AG04450 (cell line): Measurements from ENCODE around the gene HOXA5. TPM values are rescaled to one million over a fixed set of nuclear protein-coding genes. Genes with fewer than 3 reads are reported as not detected.
A peak's percentile ranks its signal among the peaks of the same experiment; 100 is the strongest.

Experiments
- CTCF ChIA-PET: fragments of 300-600, 350-600 bp; formaldehyde crosslinking; extraction: SDS; loops from one replicate; lab custom pipeline; 2022; ENCODE audit warnings: antibody characterized with exemption, inconsistent platforms; lab: Charles Lee
- POLR2A ChIA-PET: fragments of 350-600 bp; formaldehyde crosslinking; extraction: SDS; loops from one replicate; lab custom pipeline; 2021; ENCODE audit warnings: antibody characterized with exemption, inconsistent platforms; lab: Yijun Ruan, JAX
- DNase-seq: peaks from one replicate; pipeline ENCODE4 v3.0.0-alpha.2; 2011; ENCODE audit warnings: low read depth, low spot score
- H3K27ac ChIP-seq: one replicate; pipeline ENCODE4 v1.5.1; 2012; ENCODE audit warnings: low read depth, low read length, control low read depth
- H3K27me3 ChIP-seq: one replicate; pipeline ENCODE4 v1.6.0; 2012; ENCODE audit warnings: low read length; ENCODE audit not compliant: control insufficient read depth, insufficient read depth
- H3K4me3 ChIP-seq: 2 replicates; pipeline ENCODE4 v1.5.1; 2011; ENCODE audit warnings: mild to moderate bottlenecking, low read depth, low read length, control low read depth
- H3K9me3 ChIP-seq: 2 replicates; pipeline ENCODE4 v1.5.1; 2012; ENCODE audit warnings: low read length; ENCODE audit not compliant: control insufficient read depth, insufficient read depth
- polyA plus RNA-seq: library from polyadenylated mRNA; depleted of rRNA; stranded (reverse); fragments of >200 nt; gene quantifications from 2 replicates; pipeline ENCODE4 v1.2.3, GENCODE V29; 2011
- TF ChIP-seq, protein P1 (sequence below): IDR thresholded peaks from 2 replicates; pipeline ENCODE4 v1.5.1; 2011; ENCODE audit warnings: low read depth, low read length, control low read depth, inconsistent platforms

Gene HOXA5
- polyA plus RNA-seq, 1 experiment, result 51.0 TPM

DNA sequence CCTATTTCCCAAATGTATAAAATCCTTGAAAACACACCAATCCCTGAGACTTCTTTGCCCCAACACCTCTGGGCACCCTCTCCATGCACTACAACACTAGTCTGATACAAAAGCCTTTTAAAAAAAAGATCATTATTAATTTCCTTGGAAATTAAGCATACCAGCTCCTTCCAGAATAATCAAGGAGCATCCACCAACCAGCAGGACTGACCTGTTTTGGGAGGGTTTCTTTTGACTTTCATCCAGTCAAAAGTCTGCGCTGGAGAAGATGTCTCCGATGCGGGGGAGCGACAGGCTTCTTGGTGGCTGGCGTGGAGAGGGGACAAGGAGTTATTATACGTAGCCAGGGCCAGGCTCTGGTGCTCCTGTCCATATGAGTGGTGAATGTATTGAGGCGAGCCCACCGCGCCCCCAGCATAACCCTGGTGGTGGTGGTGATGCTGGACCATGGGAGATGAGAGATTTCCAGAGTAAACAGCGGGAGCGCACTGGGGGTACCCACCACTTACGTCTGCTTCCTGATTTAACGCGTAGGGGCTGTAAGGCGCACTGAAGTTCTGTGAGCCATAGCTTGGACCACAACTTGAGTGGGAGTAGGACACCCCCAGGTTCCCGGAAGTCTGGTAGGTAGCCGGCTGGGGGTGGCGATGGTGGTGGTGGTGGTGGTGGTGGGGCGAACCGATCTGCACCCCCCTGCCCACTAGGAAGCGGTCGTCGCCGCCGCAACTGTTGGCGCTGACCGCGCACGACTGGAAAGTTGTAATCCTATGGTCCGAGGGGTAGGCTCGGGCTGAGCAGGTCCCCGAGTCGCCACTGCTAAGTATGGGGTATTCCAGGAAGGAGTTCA is 48.2 kb downstream of the HOXA5 start:
- ChIA-PET POLR2A (interaction anchor here (0.5 to 2.6 kb wide), 3 partner anchors 20 to 57 kb away, joined by 4 to 5 read pairs (median 4); partner anchors contain the start of gene HOXA3), CTCF (interaction anchor here (0.7 to 2.3 kb wide), 7 partner anchors 14 to 879 kb away, joined by 3 to 9 read pairs (median 4); partner anchors contain the start of gene HOXA5)
- TF ChIP-seq, protein P1, sequence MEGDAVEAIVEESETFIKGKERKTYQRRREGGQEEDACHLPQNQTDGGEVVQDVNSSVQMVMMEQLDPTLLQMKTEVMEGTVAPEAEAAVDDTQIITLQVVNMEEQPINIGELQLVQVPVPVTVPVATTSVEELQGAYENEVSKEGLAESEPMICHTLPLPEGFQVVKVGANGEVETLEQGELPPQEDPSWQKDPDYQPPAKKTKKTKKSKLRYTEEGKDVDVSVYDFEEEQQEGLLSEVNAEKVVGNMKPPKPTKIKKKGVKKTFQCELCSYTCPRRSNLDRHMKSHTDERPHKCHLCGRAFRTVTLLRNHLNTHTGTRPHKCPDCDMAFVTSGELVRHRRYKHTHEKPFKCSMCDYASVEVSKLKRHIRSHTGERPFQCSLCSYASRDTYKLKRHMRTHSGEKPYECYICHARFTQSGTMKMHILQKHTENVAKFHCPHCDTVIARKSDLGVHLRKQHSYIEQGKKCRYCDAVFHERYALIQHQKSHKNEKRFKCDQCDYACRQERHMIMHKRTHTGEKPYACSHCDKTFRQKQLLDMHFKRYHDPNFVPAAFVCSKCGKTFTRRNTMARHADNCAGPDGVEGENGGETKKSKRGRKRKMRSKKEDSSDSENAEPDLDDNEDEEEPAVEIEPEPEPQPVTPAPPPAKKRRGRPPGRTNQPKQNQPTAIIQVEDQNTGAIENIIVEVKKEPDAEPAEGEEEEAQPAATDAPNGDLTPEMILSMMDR, result no peak
- peaks cover 4% of the 10 kb centered on the region; the same call in 1 of the 2 replicates for H3K9me3 ChIP-seq
- peak overlapping the region; percentile 91 for H3K4me3 ChIP-seq
- no peak for DNase-seq
- H3K27ac ChIP-seq, result peak overlapping the region; percentile 31
- H3K27me3 ChIP-seq, result no peaks in the 10 kb centered on the region

DNA sequence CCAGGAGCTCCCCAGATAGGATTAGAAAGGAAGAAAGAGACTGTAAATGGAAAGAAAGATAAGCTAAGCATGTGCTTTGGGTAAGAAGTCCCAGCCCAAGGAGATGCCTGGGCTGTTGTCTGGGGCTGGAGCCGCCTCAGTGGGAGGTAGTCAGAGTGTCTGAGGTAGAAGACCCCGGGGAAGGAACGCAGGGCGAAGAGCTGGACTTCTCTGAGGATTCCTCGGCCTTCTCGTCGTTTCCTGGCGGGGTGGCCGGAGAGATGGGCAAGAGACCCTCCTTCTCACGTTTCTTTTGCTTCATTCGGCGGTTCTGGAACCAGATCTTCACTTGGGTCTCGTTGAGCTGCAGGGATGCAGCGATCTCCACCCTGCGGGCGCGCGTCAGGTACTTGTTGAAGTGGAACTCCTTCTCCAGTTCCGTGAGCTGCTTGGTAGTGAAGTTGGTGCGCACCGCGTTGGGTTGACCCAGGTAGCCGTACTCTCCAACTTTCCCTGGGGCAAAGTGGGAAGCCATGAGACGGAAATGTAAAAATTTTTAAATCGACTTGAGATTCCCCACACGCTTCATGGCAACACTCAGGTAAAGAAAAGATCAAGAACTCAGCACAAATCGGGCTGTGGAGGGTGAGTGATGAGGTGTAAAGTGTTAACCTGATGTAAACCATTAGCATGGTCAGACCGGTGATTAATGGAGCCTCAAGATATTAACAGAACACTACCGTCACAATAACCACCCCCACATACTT is 49.0 kb downstream of the HOXA5 start:
- no peak for DNase-seq
- H3K4me3 ChIP-seq, result no peak overlapping the region
- H3K9me3 ChIP-seq, result peaks cover 4% of the 10 kb centered on the region; the same call in 1 of the 2 replicates
- no peaks in the 10 kb centered on the region for H3K27me3 ChIP-seq
- ChIA-PET POLR2A (interaction anchor here (0.8 to 2.6 kb wide), 2 partner anchors 17 to 21 kb away, joined by 3 to 5 read pairs; no protein-coding TSS in a partner anchor), CTCF (interaction anchor here (1.0 to 2.3 kb wide), 7 partner anchors 14 to 412 kb away, joined by 3 to 9 read pairs (median 4); partner anchors contain the start of gene HOXA5)
- TF ChIP-seq, protein P1, result no peak
- H3K27ac ChIP-seq, result no peak overlapping the region

DNA sequence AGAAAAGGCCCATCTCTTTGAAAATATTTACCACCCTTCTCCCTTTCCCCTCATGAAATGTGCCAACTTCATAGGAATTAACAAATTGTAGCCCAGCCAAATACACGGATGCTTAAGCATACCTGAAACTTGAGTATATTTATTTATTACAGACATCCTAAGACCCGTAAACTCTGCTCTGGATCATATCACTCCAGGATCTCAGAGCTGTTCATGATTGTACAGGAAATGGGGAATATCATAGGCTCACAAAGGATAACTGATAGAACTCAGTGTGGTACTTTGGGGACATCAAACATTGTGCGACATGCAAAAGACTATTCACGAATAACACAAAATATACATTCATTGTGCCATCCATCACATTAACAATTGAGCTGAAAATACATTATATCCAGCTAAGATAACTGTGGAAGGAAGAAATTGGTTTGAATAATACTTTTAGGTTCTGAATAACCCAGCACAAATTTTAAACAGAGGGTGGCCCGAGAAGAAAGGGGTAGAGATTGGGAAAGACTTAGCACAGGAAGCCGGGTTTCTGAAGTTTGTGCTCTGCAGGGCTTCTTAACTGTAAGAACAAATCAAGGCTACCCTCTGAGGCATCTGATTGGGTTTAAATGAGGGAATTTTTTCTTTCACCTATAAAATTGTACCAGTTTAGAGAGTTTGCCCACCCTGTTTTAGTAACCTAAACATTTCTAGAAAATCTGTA is 50.1 kb downstream of the HOXA5 start:
- TF ChIP-seq, protein P1, result no peak
- CTCF ChIA-PET, result interaction anchor here (0.6 to 2.3 kb wide), 7 partner anchors 13 to 426 kb away, joined by 3 to 9 read pairs (median 3); partner anchors contain the start of gene HOXA5
- no peak for DNase-seq
- POLR2A ChIA-PET, result interaction anchor here (0.6 to 0.8 kb wide), 2 partner anchors 18 to 227 kb away, joined by 3 read pairs; no protein-coding TSS in a partner anchor
- peaks cover 6% of the 10 kb centered on the region for H3K9me3 ChIP-seq
- H3K27me3 ChIP-seq, result no peaks in the 10 kb centered on the region
- H3K4me3 ChIP-seq, result no peak overlapping the region
- no peak overlapping the region for H3K27ac ChIP-seq

DNA sequence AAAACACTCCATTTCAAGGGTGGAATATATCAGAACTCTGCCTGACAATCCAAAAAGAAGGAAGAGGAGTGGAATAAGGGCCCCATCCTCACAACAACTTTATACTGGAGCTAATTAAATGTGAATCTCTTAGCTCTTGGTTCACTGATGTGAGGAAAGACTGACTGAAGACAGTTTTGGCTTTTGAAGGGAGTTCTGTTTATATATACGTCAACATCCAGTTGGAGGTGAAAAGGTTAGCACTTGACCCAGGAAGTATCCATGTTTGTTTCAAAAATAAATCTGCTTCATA is 50.7 kb downstream of the HOXA5 start:
- POLR2A ChIA-PET, result interaction anchor here (0.6 kb wide), 1 partner anchor 226 kb away, joined by 3 read pairs; no protein-coding TSS in a partner anchor
- DNase-seq, result no peak

More for the DNA sequence above, 50.7 kb downstream of the HOXA5 start:
- TF ChIP-seq, protein P1, result no peak
- Histone ChIP-seq H3K9me3 (peaks cover 8% of the 10 kb centered on the region), H3K27ac (no peak overlapping the region), H3K4me3 (no peak overlapping the region), H3K27me3 (no peaks in the 10 kb centered on the region)
- CTCF ChIA-PET, result interaction anchor here (0.6 to 2.3 kb wide), 4 partner anchors 51 to 425 kb away, joined by 3 to 9 read pairs (median 4); partner anchors contain the start of gene HOXA5
